Smooth muscle cell (in vitro differentiated cells): ENCODE data around the gene PRKACG. TPM values are rescaled to one million over a fixed set of nuclear protein-coding genes. Genes with fewer than 3 reads are reported as not detected.
"Not testable (repeated sequence)": the region's sequence is repeated elsewhere in the genome, so short reads cannot be mapped to it uniquely, and the experiment has no call there.

Experiments
- DNase-seq: peaks from one replicate; lab custom pipeline; 2025; ENCODE audit not compliant: unreplicated experiment; lab: John Stamatoyannopoulos, UW
- H2AFZ ChIP-seq: fragments of 200-600 bp; sonication (generic); 2 replicates; pipeline ENCODE4 v1.6.0; 2016; ENCODE audit warnings: antibody characterized with exemption, low read depth, mild to moderate bottlenecking
- H3F3A ChIP-seq: fragments of 200-600 bp; sonication (generic); 2 replicates; pipeline ENCODE4 v1.6.0; 2017; ENCODE audit warnings: antibody characterized with exemption, low read depth
- H3K27ac ChIP-seq: fragments of 200-600 bp; sonication (generic); 2 replicates; pipeline ENCODE4 v1.5.1; 2016; ENCODE audit warnings: low read depth, mild to moderate bottlenecking
- H3K27me3 ChIP-seq: fragments of 200-600 bp; sonication (generic); 2 replicates; pipeline ENCODE4 v1.6.1; 2016; ENCODE audit warnings: low read depth, mild to moderate bottlenecking
- H3K36me3 ChIP-seq: fragments of 200-600 bp; sonication (generic); 2 replicates; pipeline ENCODE4 v1.5.1; 2016; ENCODE audit warnings: low read depth
- H3K4me1 ChIP-seq: fragments of 200-600 bp; sonication (generic); 2 replicates; pipeline ENCODE4 v1.5.1; 2016; ENCODE audit warnings: low read depth
- H3K4me2 ChIP-seq: fragments of 200-600 bp; sonication (generic); 2 replicates; pipeline ENCODE4 v1.6.0; 2016; ENCODE audit warnings: mild to moderate bottlenecking
- H3K4me3 ChIP-seq: fragments of 200-600 bp; sonication (generic); 2 replicates; pipeline ENCODE4 v1.5.1; 2016; ENCODE audit warnings: mild to moderate bottlenecking
- H3K79me2 ChIP-seq: fragments of 200-600 bp; sonication (generic); 2 replicates; pipeline ENCODE4 v1.6.0; 2016; ENCODE audit warnings: low read depth, mild to moderate bottlenecking
- H3K9ac ChIP-seq: fragments of 200-600 bp; sonication (generic); 2 replicates; pipeline ENCODE4 v1.6.0; 2016; ENCODE audit warnings: low read depth
- H3K9me3 ChIP-seq: fragments of 200-600 bp; sonication (generic); replicated peaks from 2 replicates; pipeline ENCODE4 v1.5.1; 2016; ENCODE audit warnings: low read depth
- H4K20me1 ChIP-seq: fragments of 200-600 bp; sonication (generic); 2 replicates; pipeline ENCODE4 v1.6.0; 2016; ENCODE audit warnings: low read depth
- CTCF ChIP-seq: fragments of 200-600 bp; sonication (generic); IDR thresholded peaks from 2 replicates; pipeline ENCODE4 v1.5.1; 2017; ENCODE audit warnings: borderline replicate concordance, mild to moderate bottlenecking, antibody characterized with exemption; ENCODE audit not compliant: insufficient read depth, poor library complexity, severe bottlenecking
- WGBS: methylation state at CpG from one replicate; pipeline ENCODE4 v1.1.7; 2016; ENCODE audit warnings: low lambda C conversion rate; 5-methylcytosine and 5-hydroxymethylcytosine counted together
- polyA plus RNA-seq: library from polyadenylated mRNA; unstranded; fragments of >200 nt; fragmentation: Nextera tagmentation; extraction: Ambion mirVana; gene quantifications from 2 replicates; pipeline ENCODE4 v1.2.1, GENCODE V29; 2016
- total RNA-seq: library from RNA; depleted of rRNA; stranded (reverse); fragments of >200 nt; gene quantifications from 2 replicates; pipeline ENCODE4 v1.2.3, GENCODE V29; 2014

PRKACG gene
- total and polyA plus RNA-seq, 2 experiments from 2014 or later: not detected

GRCh38 chr9:69056191-69056815 lies 42.4 kb upstream of the PRKACG start:
- Histone ChIP-seq H3K9me3 (no peaks in the 10 kb centered on the region), H3K79me2 (no peaks in the 10 kb centered on the region), H3K4me2 (no peak overlapping the region), H3F3A (no peaks in the 10 kb centered on the region), H2AFZ (no peak overlapping the region), H3K4me3 (no peak overlapping the region), H3K9ac (no peak overlapping the region), H3K27ac (no peak overlapping the region), H3K27me3 (no peaks in the 10 kb centered on the region), H4K20me1 (no peaks in the 10 kb centered on the region), H3K4me1 (no peaks in the 10 kb centered on the region), H3K36me3 (no peaks in the 10 kb centered on the region)
- 86% methylated on average over 4 of the region's 4 CpGs for WGBS
- no peak for TF ChIP-seq CTCF
- DNase-seq: no peak

GRCh38 chr9:69054989-69055388 lies 41.1 kb upstream of the PRKACG start:
- Histone ChIP-seq H4K20me1 (no peaks in the 10 kb centered on the region), H3K27ac (no peak overlapping the region), H3K9me3 (no peaks in the 10 kb centered on the region), H2AFZ (no peak overlapping the region), H3K4me2 (no peak overlapping the region), H3F3A (no peaks in the 10 kb centered on the region), H3K79me2 (no peaks in the 10 kb centered on the region), H3K27me3 (no peaks in the 10 kb centered on the region), H3K4me1 (no peaks in the 10 kb centered on the region), H3K9ac (no peak overlapping the region), H3K4me3 (no peak overlapping the region), H3K36me3 (no peaks in the 10 kb centered on the region)
- no peak for TF ChIP-seq CTCF
- 79% methylated on average over 1 of the region's 1 CpG for WGBS
- DNase-seq: no peak

- not testable (repeated sequence) for H3K4me1 ChIP-seq, H3K36me3 ChIP-seq, H3K9me3 ChIP-seq, H3K79me2 ChIP-seq, H3F3A ChIP-seq, H3K9ac ChIP-seq, H2AFZ ChIP-seq, H3K27ac ChIP-seq, H3K4me2 ChIP-seq, H3K27me3 ChIP-seq, DNase-seq, H4K20me1 ChIP-seq, H3K4me3 ChIP-seq
- 95% methylated on average over 12 of the region's 12 CpGs for WGBS
Measured at GRCh38 chr9:69050936-69051335, 37.0 kb upstream of the PRKACG start.

GRCh38 chr9:69049094-69049493 lies 35.2 kb upstream of the PRKACG start:
- Histone ChIP-seq H3K36me3 (no peaks in the 10 kb centered on the region), H3K27me3 (no peaks in the 10 kb centered on the region), H2AFZ (no peak overlapping the region), H4K20me1 (no peaks in the 10 kb centered on the region), H3F3A (no peaks in the 10 kb centered on the region), H3K9ac (no peak overlapping the region), H3K9me3 (no peaks in the 10 kb centered on the region), H3K27ac (no peak overlapping the region), H3K79me2 (no peaks in the 10 kb centered on the region), H3K4me3 (no peak overlapping the region), H3K4me1 (peaks cover 6% of the 10 kb centered on the region), H3K4me2 (no peak overlapping the region)
- WGBS: 89% methylated on average over 6 of the region's 6 CpGs
- no peak for DNase-seq
- no peak for TF ChIP-seq CTCF
